H1 (cell line): ENCODE measurements around the gene GALNT1. TPM values are rescaled to one million over a fixed set of nuclear protein-coding genes. Genes with fewer than 3 reads are reported as not detected.

Source experiments
- CBX5 ChIP-seq: fragments of 300-800, 300-1000 bp; sonication (generic); IDR thresholded peaks from 2 replicates; pipeline ENCODE4 v1.7.1; 2016; ENCODE audit warnings: antibody characterized with exemption, low read length, low read depth
- CHD7 ChIP-seq: fragments of 300-600 bp; sonication (generic); IDR thresholded peaks from 2 replicates; pipeline ENCODE4 v1.7.1; 2012; ENCODE audit warnings: low read length, moderate library complexity, mild to moderate bottlenecking, inconsistent platforms; ENCODE audit not compliant: insufficient replicate concordance
- CTCF ChIP-seq, 3 experiments: IDR thresholded peaks; 1 replicate in 2 of 3; 2 replicates in 1 of 3; pipeline versions ENCODE4 v1.5.1 to v1.6.1; 2011; ENCODE audit warnings: low read length in 3 of 3, mild to moderate bottlenecking in 3 of 3, inconsistent platforms in 2 of 3, low read depth in 1 of 3, moderate library complexity in 1 of 3; ENCODE audit not compliant: insufficient read depth in 1 of 3; ENCODE audit errors: control extremely low read depth in 1 of 3
- HDAC2 ChIP-seq, 2 experiments: fragments of 300-600 bp in 1 of 2; sonication (generic) in 1 of 2; IDR thresholded peaks; 2 replicates each; pipeline ENCODE4 v1.6.1; 2011 to 2012; ENCODE audit warnings: low read depth in 2 of 2, low read length in 2 of 2, mild to moderate bottlenecking in 2 of 2, moderate library complexity in 2 of 2, borderline replicate concordance in 1 of 2, inconsistent platforms in 1 of 2
- KDM5A ChIP-seq: fragments of 200-600 bp; IDR thresholded peaks from 2 replicates; pipeline ENCODE4 v1.7.1; 2012; ENCODE audit warnings: mild to moderate bottlenecking, low read length, inconsistent platforms, mixed read lengths
- POLR2A ChIP-seq, 2 experiments: IDR thresholded peaks; 1 replicate in 1 of 2; 2 replicates in 1 of 2; pipeline ENCODE4 v1.6.1; 2011; ENCODE audit warnings: low read depth in 2 of 2, low read length in 2 of 2, mild to moderate bottlenecking in 2 of 2; ENCODE audit errors: control extremely low read depth in 1 of 2
- SIX5 ChIP-seq: IDR thresholded peaks from 2 replicates; pipeline ENCODE4 v1.6.1; 2011; ENCODE audit warnings: mild to moderate bottlenecking, low read depth, low read length
- SRF ChIP-seq: IDR thresholded peaks from 2 replicates; pipeline ENCODE4 v1.6.1; 2011; ENCODE audit warnings: mild to moderate bottlenecking, low read depth, low read length, moderate library complexity
- SUZ12 ChIP-seq: fragments of 200-600 bp; sonication (generic); IDR thresholded peaks from 2 replicates; pipeline ENCODE4 v1.6.1; 2012; ENCODE audit warnings: mild to moderate bottlenecking, inconsistent platforms, low read length, moderate library complexity, mixed read lengths
- TCF12 ChIP-seq: IDR thresholded peaks from 2 replicates; pipeline ENCODE4 v1.6.1; 2011; ENCODE audit warnings: low read depth, mild to moderate bottlenecking, low read length
- polyA plus RNA-seq, 7 experiments: library from polyadenylated mRNA; depleted of rRNA in 3 of 7; stranded (reverse) in 5 of 7; unstranded in 2 of 7; fragments of >200 nt in 5 of 7; fragments of 200-250 nt in 2 of 7; gene quantifications; 1 replicate in 5 of 7; 2 replicates in 1 of 7; 4 replicates in 1 of 7; pipeline versions ENCODE4 v1.2.1 to v1.2.3, GENCODE V29; 2011 to 2013; ENCODE audit warnings: missing spikeins in 2 of 7, mixed read lengths in 2 of 7
- total RNA-seq: library from RNA; stranded (reverse); fragmentation: NEBNext Ultra II Directional; extraction: Animal tissue kit (Norgen Biotek cat#: 25700); gene quantifications from 2 replicates; pipeline ENCODE4 v1.2.1, GENCODE V29; 2021

GALNT1 gene
- total and polyA plus RNA-seq, 2 of the 8 experiments (the other 6 are each of a cell fraction or from before 2014, with no cell fraction given): 22.4 to 101 TPM

- TF ChIP-seq CHD7 (no peak), CBX5 (no peak), KDM5A (no peak), CTCF (IDR thresholded peaks at IDR 0.05; ENCODE audit: control extremely low read depth in 1 of 3, insufficient read depth in 1 of 3, low read depth in 1 of 3, low read length in 3 of 3) (no peak), SIX5 (no peak), TCF12 (no peak), POLR2A (IDR thresholded peaks at IDR 0.05; ENCODE audit: control extremely low read depth in 1 of 2, low read depth in 2 of 2, low read length in 2 of 2) (no peak), SRF (no peak), HDAC2 (IDR thresholded peaks at IDR 0.05; ENCODE audit: borderline replicate concordance in 1 of 2, low read depth in 2 of 2, low read length in 2 of 2) (no peak), SUZ12 (no peak)
Measured at GRCh38 chr18:35578936-35579335, 2.6 kb upstream of the GALNT1 start (continued).
